Measurements from ENCODE around the gene UBR4.
A peak's percentile ranks its signal among the peaks of the same experiment; 100 is the strongest.
"Not testable (repeated sequence)": the region's sequence is repeated elsewhere in the genome, so short reads cannot be mapped to it uniquely, and the experiment has no call there.

UBR4 gene

GRCh38 chr1:19219451-19219850 lies 9.4 kb upstream of the UBR4 start:
- DNase-seq, result no peak

GRCh38 chr1:19216585-19216984 lies 6.5 kb upstream of the UBR4 start:
- DNase-seq, result not testable (repeated sequence)

- DNase-seq, result no peak
These were observed 3.5 kb upstream of the UBR4 start for GRCh38 chr1:19213580-19213979.

- DNase-seq, result no peak
These were observed 2.1 kb upstream of the UBR4 start for GRCh38 chr1:19212167-19212566.

- DNase-seq, result no peak
These were observed 895 bp upstream of the UBR4 start for GRCh38 chr1:19210772-19211549.

GRCh38 chr1:19209439-19209989 lies 552 bp downstream of the UBR4 start:
- peak in 3 of 4 experiments; percentile 23 to 55 (median 49) for DNase-seq

GRCh38 chr1:19208710-19209438 lies 1.2 kb downstream of the UBR4 start:
- DNase-seq, result no peak

- no peak for DNase-seq
These were observed 3.1 kb downstream of the UBR4 start for GRCh38 chr1:19206947-19207346.

- no peak for DNase-seq
These were observed 4.2 kb downstream of the UBR4 start for GRCh38 chr1:19205845-19206244.

- DNase-seq, result no peak
These were observed 4.7 kb downstream of the UBR4 start for GRCh38 chr1:19205403-19205802.

GRCh38 chr1:19204446-19205266 lies 5.4 kb downstream of the UBR4 start:
- no peak for DNase-seq

GRCh38 chr1:19203440-19203839 lies 6.6 kb downstream of the UBR4 start:
- no peak for DNase-seq

- DNase-seq, result no peak
These were observed 7.7 kb downstream of the UBR4 start for GRCh38 chr1:19202396-19202795.

GRCh38 chr1:19199969-19200604 lies 10.0 kb downstream of the UBR4 start:
- no peak for DNase-seq

GRCh38 chr1:19199329-19199968 lies 10.6 kb downstream of the UBR4 start:
- no peak for DNase-seq

- DNase-seq, result no peak
These were observed 11.2 kb downstream of the UBR4 start for GRCh38 chr1:19198820-19199219.

GRCh38 chr1:19197845-19198244 lies 12.2 kb downstream of the UBR4 start:
- DNase-seq, result no peak

GRCh38 chr1:19196331-19196730 lies 13.7 kb downstream of the UBR4 start:
- DNase-seq, result no peak

- no peak for DNase-seq
These were observed 17.1 kb downstream of the UBR4 start for GRCh38 chr1:19193004-19193403.

- no peak for DNase-seq
These were observed 18.3 kb downstream of the UBR4 start for GRCh38 chr1:19191811-19192210.

GRCh38 chr1:19190468-19190867 lies 19.6 kb downstream of the UBR4 start:
- DNase-seq, result no peak

GRCh38 chr1:19189270-19189669 lies 20.8 kb downstream of the UBR4 start:
- no peak for DNase-seq
